Fibroblast of peridontal ligament (primary cell): ENCODE results near the gene GATD1.

Experiments used
- DNase-seq: peaks from one replicate; pipeline ENCODE4 v3.0.0-alpha.2; 2010; ENCODE audit errors: extremely low read depth

The GATD1 gene

DNA sequence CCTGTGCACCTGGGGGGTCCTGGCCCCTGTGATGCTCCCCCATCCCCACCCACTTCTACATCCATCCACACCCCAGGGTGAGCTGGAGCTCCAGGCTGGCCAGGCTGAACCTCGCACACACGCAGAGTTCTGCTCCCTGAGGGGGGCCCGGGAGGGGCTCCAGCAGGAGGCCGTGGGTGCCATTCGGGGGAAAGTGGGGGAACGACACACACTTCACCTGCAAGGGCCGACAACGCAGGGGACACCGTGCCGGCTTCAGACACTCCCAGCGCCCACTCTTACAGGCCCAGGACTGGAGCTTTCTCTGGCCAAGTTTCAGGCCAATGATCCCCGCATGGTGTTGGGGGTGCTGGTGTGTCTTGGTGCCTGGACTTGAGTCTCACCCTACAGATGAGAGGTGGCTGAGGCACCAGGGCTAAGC, 50.0 kb downstream of the GATD1 start:
- DNase-seq = no peak

DNA sequence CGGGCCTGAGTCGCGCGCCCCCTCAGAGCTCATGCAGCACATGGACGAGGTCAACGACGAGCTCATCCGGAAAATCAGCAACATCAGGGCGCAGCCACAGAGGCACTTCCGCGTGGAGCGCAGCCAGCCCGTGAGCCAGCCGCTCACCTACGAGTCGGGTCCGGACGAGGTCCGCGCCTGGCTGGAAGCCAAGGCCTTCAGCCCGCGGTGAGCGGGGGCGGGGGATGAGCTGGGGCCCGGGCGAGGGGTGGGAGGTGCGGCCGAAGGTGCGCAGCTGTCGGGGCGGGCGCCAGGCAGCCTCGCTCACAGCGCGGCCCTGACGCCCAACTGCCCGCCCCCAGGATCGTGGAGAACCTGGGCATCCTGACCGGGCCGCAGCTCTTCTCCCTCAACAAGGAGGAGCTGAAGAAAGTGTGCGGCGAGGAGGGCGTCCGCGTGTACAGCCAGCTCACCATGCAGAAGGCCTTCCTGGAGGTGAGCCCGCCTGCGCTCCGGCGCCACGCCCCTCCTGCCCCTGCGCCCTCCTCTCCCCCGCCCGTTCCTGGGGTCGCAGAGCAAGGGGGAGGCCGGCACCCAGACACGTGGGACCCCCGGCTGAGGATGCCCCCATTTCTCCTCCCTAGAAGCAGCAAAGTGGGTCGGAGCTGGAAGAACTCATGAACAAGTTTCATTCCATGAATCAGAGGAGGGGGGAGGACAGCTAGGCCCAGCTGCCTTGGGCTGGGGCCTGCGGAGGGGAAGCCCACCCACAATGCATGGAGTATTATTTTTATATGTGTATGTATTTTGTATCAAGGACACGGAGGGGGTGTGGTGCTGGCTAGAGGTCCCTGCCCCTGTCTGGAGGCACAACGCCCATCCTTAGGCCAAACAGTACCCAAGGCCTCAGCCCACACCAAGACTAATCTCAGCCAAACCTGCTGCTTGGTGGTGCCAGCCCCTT, 50.7 kb downstream of the GATD1 start:
- no peak for DNase-seq

GRCh38 chr11:725624-726202, 51.6 kb downstream of the GATD1 start:
- no peak for DNase-seq

DNA sequence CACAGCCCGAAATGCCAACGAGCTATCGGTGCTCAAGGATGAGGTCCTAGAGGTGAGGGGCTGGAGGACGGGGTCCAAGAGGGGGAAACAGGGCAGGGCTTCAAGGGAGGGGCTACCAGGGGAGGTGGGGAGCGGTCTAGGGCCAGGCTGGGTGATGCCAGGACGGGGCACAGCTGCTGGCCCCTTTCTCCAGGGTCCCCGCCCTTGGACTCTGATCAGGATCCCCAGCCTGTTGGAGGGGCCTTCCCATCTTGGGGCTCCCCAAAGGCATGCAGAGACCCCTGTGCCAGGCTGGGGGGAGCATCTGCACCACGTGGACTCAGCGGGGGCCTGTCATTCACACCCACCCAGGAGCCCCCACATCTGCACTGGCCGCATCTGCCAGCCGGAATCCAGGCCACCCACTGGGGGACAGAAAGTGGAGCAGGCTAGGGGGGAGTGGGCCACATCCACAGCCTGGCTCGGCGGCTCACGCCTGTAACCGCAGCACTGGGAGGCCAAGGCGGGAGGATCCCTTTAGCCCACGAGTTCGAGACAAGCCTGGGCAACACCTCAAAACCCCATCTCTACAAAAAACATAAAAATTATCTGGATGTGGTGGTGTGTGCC, 52.4 kb downstream of the GATD1 start:
- DNase-seq = no peak

DNA sequence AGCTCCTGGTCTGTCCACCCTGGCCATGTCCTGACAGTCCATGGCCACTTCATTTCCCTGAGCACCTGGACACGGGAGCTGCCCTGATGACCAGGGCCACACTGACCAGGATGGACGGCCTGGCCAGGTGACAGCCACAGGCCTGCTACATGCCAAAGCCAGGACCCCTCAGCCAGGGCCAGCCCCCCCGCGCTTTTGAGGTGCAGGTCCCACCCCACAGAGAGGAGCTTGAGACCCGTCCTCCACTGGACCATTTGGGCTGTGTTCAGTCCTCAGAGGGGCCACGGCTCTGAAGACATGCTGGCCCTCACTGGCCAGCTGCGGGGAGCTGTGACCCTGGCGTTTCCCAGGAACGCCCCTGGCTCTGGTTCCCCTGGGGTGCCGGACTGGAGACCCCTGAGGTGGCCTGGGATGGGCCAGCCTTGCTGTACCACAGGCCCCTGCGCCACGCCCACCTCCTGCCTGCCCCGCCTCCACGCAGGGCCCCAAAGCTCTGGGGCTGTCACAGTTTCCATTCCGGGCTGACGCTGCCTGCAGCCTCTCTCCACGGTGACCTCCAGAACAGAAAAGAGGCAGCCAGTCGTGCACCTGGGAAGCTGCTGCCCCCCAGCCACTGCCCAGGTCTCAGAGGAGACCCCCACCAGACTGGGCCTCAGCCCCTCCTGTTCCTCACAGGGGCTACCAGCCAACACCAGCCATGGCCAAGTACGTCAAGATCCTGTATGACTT, 53.1 kb downstream of the GATD1 start:
- no peak for DNase-seq

DNA sequence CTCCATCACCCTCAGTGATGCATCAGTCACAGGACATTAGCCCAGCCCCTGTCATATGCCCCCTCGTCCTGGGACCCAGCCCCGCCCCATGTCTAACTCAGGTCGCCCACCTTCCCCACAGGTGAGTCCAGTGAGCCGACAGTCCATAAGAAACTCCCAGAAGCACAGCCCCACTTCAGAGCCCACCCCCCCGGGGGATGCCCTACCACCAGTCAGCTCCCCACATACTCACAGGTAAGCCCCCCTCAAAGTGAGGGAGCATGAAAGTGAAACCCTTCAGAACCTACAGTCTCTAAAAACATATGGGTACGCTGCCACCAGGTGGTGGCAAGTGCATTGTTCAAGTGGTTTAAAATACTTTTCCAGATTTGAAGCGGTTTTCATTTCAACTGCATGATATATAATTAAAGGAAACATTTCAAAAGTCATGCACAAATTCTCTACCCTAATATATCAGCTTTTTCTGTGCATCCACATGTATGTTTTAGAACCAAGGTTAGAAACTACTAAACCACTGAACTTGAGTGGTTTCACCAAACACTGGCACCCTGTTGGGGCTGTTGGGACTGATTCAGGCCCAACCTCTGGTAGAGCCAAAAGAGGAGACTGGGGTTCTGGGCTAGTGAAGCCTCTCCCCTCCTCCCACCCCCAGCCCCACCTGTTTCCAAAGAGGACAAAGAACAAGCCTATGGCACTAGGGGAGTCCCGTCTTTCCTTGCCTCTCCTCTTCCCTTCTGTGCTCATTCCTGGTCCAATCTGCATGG, 54.0 kb downstream of the GATD1 start:
- DNase-seq = peak; percentile 64

DNA sequence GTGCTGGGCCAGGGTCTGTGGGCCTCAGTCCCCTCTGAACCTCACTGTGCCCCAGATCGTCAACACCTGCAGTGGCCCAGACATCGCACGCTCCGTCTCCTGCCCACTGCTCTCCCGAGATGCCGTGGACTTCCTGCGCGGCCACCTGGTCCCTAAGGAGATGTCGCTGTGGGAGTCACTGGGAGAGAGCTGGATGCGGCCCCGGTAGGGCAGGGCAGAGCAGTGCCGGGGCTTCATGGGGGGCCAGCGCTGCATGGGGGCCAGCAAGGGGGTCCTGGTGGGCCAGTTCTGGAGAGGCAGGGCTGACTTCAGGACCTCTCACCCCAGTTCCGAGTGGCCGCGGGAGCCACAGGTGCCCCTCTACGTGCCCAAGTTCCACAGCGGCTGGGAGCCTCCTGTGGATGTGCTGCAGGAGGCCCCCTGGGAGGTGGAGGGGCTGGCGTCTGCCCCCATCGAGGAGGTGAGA, 54.9 kb downstream of the GATD1 start:
- DNase-seq = no peak

DNA sequence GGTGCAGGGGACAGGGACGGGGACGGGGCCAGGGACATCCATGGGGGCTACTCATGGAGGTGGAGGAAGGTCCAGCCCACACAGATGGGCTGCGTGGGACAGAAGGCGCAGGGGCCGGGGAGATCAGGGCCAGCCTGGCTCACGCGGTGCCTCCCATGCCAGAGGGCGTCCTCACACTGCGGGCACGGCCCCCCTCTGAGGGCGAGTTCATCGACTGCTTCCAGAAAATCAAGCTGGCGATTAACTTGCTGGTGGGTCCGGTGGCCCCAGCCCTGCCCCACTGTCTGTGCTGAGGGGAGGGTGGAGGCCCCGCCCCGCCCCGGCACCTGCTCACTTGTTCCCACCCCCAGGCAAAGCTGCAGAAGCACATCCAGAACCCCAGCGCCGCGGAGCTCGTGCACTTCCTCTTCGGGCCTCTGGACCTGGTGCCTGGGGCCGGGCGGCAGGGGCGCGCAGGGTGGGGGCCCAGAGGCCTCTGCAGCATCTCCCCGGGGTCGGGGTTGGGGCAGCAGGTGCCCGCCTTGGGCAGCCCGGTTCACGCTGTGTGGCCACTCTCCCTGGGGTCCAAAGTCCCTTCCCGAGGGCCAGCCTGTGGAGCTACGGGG, 55.4 kb downstream of the GATD1 start:
- DNase-seq = no peak

DNA sequence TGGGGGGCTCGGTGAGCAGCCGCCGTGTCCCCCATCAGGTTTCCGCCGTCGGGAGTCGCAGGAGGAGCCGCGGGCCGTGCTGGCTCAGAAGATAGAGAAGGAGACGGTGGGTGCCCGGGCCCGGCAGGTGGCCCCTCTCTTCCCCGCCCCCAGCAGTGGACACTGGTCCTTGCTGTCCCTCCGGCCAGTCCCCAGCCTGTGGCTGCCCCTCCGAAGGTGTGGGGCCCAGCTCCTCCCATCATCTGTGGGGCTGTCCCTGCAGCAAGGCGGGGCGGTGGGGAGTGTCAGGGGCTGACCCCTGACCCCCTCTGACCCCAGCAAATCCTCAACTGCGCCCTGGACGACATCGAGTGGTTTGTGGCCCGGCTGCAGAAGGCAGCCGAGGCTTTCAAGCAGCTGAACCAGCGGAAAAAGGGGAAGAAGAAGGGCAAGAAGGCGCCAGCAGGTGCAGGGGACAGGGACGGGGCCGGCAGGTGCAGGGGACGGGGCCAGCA, 56.0 kb downstream of the GATD1 start:
- DNase-seq = no peak

GRCh38 chr11:720642-721246, 56.5 kb downstream of the GATD1 start:
- no peak for DNase-seq

- DNase-seq = no peak
Measured at GRCh38 chr11:720017-720641, 57.2 kb downstream of the GATD1 start.

- DNase-seq = no peak
Measured at GRCh38 chr11:719214-720016, 57.9 kb downstream of the GATD1 start.
